Neural cell (in vitro differentiated cells): ENCODE results near the gene HS3ST5.

ENCODE experiments used
- EP300 ChIP-seq: fragments of 450-650 bp; conservative IDR thresholded peaks from 2 replicates; pipeline ENCODE4 v1.6.1; 2014; ENCODE audit warnings: antibody characterized with exemption, mild to moderate bottlenecking, moderate library complexity; ENCODE audit not compliant: poor library complexity, severe bottlenecking
- EZH2 ChIP-seq: fragments of 200-600, 300-800 bp; shearing (Covaris generic), sonication (generic); IDR thresholded peaks from 2 replicates; pipeline ENCODE4 v1.6.1; 2014; ENCODE audit warnings: antibody characterized with exemption, low read length, borderline replicate concordance, mild to moderate bottlenecking; ENCODE audit not compliant: insufficient read depth, poor library complexity, severe bottlenecking
- MXI1 ChIP-seq: fragments of 450-650 bp; conservative IDR thresholded peaks from 2 replicates; pipeline ENCODE4 v1.6.1; 2014; ENCODE audit warnings: antibody characterized with exemption, mild to moderate bottlenecking; ENCODE audit not compliant: poor library complexity, severe bottlenecking
- POLR2AphosphoS5 ChIP-seq: IDR thresholded peaks from 2 replicates; pipeline ENCODE4 v1.6.1; 2012
- RAD21 ChIP-seq: fragments of 450-650 bp; conservative IDR thresholded peaks from 2 replicates; pipeline ENCODE4 v1.6.1; 2014; ENCODE audit warnings: antibody characterized with exemption, mild to moderate bottlenecking, moderate library complexity
- SMC3 ChIP-seq: fragments of 450-650 bp; conservative IDR thresholded peaks from 2 replicates; pipeline ENCODE4 v1.6.1; 2014; ENCODE audit warnings: antibody characterized with exemption, mild to moderate bottlenecking, moderate library complexity; ENCODE audit not compliant: poor library complexity
- TAF1 ChIP-seq: IDR thresholded peaks from 2 replicates; pipeline ENCODE4 v1.6.1; 2012; ENCODE audit warnings: low read depth
- TF ChIP-seq, protein P1 (sequence below): fragments of 450-650 bp; IDR thresholded peaks from 2 replicates; pipeline ENCODE4 v1.5.1; 2014; ENCODE audit warnings: antibody characterized with exemption, mild to moderate bottlenecking, moderate library complexity; ENCODE audit not compliant: poor library complexity, severe bottlenecking
- TF ChIP-seq, protein P2 (sequence below): IDR thresholded peaks from 2 replicates; pipeline ENCODE4 v1.6.1; 2012; ENCODE audit warnings: borderline replicate concordance

DNA sequence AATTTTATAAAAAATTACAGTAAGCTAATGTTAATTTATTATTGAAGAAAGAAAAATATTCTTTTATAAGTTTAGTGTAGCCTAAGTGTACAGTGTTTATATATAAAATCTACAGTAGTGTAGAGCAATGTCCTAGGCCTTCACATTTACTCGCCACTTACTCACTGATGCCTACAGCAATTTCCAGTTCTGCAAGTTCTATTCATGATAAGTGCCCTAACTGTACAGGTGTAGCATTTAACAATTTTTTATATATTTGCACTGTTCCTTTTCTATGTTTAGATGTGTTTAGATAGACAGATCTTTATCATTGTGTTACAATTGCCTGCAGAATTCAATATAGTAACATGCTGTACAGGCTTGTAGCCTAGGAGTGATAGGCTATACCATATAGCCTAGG, 291.8 kb downstream of the HS3ST5 start:
- TF ChIP-seq, protein P1, sequence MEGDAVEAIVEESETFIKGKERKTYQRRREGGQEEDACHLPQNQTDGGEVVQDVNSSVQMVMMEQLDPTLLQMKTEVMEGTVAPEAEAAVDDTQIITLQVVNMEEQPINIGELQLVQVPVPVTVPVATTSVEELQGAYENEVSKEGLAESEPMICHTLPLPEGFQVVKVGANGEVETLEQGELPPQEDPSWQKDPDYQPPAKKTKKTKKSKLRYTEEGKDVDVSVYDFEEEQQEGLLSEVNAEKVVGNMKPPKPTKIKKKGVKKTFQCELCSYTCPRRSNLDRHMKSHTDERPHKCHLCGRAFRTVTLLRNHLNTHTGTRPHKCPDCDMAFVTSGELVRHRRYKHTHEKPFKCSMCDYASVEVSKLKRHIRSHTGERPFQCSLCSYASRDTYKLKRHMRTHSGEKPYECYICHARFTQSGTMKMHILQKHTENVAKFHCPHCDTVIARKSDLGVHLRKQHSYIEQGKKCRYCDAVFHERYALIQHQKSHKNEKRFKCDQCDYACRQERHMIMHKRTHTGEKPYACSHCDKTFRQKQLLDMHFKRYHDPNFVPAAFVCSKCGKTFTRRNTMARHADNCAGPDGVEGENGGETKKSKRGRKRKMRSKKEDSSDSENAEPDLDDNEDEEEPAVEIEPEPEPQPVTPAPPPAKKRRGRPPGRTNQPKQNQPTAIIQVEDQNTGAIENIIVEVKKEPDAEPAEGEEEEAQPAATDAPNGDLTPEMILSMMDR, result no peak
- TF ChIP-seq SMC3 (no peak), POLR2AphosphoS5 (no peak), EP300 (no peak), TAF1 (no peak), EZH2 (no peak), MXI1 (no peak), RAD21 (no peak)
- TF ChIP-seq, protein P2, sequence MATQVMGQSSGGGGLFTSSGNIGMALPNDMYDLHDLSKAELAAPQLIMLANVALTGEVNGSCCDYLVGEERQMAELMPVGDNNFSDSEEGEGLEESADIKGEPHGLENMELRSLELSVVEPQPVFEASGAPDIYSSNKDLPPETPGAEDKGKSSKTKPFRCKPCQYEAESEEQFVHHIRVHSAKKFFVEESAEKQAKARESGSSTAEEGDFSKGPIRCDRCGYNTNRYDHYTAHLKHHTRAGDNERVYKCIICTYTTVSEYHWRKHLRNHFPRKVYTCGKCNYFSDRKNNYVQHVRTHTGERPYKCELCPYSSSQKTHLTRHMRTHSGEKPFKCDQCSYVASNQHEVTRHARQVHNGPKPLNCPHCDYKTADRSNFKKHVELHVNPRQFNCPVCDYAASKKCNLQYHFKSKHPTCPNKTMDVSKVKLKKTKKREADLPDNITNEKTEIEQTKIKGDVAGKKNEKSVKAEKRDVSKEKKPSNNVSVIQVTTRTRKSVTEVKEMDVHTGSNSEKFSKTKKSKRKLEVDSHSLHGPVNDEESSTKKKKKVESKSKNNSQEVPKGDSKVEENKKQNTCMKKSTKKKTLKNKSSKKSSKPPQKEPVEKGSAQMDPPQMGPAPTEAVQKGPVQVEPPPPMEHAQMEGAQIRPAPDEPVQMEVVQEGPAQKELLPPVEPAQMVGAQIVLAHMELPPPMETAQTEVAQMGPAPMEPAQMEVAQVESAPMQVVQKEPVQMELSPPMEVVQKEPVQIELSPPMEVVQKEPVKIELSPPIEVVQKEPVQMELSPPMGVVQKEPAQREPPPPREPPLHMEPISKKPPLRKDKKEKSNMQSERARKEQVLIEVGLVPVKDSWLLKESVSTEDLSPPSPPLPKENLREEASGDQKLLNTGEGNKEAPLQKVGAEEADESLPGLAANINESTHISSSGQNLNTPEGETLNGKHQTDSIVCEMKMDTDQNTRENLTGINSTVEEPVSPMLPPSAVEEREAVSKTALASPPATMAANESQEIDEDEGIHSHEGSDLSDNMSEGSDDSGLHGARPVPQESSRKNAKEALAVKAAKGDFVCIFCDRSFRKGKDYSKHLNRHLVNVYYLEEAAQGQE, result no peak
